HG03097 (cell line): ENCODE results near the gene EEF2K.

Experiments
- ATAC-seq: cut with Tn5 transposase; IDR thresholded peaks from one replicate; pipeline ENCODE4 v1.9.1; 2021; ENCODE audit not compliant: unreplicated experiment, low FRiP score

Gene EEF2K

DNA sequence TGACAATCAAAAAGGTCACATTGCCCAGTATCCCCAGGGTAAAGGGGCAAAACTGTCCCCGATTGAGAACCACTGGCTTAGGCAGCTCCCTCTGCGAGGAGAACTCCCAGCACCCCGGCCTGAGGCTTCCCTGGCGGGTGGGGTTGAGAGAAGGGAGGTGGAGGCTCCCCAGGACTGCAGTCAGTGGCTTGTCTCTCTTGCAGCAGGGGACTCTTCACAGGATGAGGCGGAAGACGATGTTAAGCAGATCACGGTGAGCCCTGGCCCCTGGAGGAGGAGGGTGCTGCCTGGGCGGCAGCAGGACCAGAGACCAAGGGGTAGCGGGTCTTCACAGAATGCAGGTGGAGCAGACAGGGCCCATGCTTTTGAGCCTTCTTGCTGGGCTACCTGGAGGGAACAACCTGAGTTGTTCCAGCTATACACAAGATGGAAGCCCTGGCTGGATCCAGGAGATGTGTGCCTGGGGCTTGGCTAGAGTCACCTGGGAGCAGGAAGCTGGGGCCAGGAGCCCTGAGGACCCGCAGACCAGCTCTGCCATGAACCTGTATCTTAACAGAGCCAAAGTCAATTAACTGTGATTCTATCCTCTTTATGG, 107.9 kb downstream of the EEF2K start:
- no peak for ATAC-seq

DNA sequence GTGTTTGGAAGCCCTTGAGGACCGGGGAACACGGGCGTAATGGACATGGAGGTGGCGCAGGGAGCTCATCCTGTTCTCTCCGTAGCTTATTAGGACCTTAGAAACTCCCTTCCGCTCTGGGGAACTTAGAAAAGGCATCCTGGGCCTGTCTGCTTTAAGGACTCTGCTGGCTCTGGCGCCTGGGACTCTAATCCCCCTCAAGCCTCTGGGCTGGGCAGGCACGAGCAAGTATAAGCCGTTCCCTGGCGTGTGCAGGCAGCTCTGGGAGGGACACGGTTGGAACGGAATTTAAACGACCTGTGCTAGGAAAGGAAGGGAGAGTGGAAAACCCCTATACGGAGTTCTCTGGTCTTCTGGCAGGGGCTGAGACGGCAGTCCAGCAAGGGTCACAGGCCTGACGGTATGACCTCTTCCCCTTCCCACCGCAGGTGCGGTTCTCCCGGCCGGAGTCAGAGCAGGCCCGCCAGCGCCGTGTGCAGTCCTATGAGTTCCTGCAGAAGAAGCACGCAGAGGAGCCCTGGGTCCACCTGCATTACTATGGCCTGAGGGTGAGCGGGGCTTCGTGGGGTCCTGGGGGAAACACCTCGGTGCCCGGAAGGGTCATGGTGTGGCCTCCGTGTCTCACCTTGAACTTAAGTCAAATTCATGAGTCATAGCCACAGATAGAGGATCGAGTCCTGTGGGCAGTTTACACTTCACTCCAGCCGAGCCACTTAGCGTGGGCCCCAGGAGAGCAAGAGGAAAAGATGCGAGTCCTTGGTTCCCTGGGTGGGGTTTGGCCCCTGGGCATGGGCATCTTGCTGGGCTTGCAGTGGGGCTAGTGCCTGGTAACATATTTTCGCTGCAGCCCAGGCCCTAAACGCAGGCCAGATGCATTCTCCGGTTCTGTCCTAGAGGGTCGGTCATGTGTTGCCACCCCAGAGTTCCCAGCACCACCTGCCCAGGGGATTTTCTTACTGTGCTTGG, 108.9 kb downstream of the EEF2K start:
- no peak for ATAC-seq

DNA sequence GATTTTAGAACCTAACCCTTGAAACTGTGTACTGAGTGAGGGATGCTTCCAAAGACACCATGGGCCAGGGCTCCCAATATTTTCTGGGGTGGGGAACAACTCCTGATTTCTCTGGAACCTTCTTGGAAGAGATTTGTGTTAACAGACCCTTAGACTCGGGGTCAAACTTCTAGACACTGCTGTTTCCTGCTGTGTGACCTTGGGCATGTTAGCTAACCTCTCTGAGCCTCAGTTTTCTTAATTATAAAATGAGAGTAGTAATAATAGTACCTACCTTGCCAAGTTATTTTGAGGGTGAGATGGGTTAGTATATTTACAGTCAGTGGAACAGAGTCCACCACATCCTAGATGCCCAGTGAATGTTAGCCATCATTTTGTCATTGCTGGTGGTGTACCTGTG, 109.9 kb downstream of the EEF2K start:
- no peak for ATAC-seq

DNA sequence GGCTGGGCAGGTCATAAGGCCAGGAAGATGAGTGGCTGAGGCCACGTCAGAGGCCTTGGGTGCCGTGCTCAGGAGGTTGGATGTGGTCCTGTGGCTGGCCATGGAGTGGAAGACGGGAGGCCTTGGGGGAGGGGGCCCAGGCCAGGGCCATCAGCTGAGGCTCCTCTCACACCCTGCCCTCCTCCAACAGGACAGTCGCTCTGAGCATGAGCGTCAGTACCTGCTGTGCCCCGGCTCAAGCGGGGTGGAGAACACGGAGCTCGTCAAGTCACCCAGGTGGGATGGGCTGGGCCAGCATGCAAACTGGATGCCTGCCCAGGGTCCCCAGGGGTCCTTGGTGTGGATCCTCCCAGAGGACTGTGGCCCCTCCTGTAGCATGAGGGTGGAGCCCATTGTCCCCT, 110.3 kb downstream of the EEF2K start:
- ATAC-seq: no peak

DNA sequence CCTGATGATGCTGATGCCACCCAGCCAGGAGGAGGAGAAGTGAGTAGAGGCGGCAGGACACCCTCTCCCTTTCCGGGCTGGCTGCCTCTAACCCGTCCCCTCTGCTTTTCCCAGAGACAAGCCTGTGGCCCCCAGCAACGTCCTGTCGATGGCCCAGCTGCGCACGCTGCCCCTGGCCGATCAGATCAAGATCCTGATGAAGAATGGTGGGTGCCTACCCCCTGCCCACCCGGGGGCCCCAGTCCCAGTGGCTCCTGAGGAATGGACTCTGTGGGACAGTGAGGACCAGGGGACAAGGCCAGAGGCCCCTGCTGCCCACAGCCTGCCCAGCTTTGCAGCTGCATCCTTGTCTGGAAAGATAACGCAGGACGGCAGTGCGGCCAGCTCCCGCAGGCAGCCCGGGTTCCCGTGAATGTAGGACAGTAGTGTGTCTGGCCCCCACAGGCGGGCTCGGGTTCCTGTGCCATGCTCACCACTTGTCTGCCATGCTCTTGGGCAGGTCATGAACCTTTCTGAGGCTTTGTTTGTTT, 111.0 kb downstream of the EEF2K start:
- ATAC-seq: no peak

DNA sequence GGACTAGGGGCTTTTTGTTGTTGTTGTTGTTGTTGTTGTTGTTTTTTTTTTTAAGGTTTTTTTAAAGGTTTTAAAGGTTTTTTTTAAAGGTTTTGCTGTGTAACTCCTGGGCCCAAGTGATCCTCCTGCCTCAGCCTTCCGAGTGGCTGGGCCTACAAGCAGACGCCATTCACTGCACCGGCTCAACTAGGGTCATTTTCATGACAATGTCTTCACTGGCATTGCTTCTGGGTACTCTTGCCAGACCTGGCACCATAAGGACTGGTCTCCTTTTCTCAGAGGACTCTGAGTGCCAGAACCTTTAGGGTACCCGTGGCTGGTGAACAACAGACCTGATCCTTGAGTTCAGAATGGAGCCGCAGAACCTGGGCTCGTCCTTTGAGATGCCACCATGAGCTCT, 111.5 kb downstream of the EEF2K start:
- ATAC-seq: no peak

DNA sequence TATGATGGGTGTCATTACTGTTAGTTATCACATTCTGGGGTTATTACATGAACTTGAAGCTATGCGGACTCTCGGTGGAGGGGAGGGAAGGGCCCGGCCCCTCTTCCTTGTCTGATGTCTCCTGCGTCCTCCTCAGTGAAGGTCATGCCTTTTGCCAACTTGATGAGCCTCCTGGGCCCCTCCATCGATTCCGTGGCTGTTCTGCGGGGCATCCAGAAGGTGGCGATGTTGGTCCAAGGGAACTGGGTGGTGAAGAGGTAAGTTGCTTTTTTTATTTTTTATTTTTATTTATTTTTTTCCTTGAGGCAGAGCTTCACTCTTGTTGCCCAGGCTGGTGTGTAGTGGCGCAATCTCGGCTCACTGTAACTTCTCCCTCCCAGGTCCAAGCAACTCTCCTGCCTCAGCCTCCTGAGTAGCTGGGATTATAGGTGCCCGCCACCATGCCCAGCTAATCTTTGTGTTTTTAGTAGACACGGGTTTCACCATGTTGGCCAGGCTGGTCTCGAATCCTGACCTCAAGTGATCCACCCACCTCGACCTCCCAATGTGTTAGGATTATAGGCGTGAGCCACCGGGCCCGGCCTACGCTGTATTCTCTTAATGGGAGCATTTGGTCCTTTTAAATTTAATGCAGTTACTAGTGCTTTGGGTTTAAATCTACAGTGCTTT, 112.7 kb downstream of the EEF2K start:
- ATAC-seq: no peak

DNA sequence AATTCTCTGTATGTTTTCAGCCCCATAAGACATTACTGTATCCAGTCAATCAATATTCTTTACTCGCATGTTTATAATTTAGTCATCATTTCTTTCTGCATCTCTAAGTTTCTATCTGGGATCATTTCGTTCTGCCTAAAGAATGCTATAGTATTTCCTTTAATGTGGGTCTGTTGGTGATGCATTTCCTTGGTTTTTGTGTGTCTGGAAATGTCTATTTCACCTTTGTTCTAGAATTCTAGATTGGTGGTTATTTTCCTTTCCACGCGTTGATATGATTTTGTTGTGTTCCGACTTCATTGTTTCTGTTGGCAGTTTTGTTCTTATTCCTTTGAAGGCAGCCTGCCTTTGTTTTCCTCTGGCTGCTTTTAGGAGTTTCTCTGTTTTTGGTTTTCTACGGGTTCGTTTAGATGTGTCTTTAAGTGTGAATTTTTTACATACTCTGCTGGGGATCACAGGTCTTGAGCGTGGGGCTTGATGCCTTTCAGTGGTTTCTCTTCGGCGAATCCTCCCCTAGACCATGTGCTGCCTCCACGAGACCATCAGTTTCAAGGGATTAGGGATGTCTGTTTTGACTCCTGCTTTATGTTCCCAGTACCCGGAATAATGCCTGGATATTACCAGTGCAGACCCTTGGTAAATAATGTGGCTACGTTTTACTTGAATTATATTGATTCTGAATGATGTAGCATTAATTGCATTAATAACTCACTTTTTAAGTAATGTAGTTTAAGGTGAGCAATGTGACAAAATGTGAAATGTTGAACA, 114.7 kb downstream of the EEF2K start:
- ATAC-seq: no peak

DNA sequence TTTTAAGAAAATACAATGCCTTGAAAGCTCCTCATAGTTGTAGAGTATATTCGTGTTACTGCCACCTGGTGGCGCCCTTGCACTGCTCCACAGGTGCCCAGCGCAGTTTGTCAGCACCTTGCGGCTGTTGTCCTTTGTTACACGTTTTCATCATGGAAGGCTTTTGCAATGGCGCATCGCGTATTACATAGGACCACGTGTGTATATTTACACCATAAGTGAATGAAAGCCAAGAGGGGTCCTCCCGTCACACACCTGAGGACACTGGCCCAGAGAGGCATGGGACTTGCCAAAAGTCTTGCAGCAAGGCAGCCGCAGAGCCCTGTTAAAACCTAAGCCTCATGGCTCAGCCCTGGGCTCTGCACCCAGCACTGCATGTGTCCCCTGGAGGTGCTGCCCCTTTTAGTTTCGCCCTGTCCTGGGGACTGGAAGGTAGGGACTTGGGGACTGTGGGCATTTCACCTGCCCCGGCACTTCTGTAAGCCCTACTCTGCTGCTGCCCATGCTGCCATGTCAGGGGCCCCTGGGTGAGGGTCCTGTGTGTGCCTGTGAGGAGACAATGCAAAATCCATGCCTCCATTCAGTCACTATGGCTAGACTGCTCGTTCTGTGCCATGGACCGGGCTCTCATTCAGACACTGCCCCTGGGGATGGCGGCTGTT, 115.4 kb downstream of the EEF2K start:
- ATAC-seq: no peak

DNA sequence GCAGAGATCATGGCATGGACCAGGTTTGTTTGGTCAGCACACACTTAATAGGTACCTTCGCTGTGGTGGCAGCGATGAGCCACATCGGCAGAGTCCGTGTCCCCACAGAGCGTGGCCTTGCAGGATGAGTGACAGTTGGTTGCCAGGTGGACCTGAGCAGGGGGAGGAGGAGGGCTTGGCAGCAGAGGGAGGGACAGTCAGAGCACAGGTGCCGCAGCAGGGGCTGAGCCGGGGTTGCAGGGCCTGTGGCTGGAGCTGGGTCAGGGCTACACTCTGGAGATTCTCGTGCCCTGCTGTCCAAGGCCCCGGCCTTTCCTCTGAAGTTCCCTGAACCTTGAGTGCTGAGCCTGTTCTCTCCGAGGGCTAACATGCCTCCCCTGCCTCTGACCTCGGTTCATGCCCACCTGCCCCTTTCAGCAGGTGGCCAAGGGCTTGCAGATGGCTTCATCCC, 116.0 kb downstream of the EEF2K start:
- no peak for ATAC-seq

DNA sequence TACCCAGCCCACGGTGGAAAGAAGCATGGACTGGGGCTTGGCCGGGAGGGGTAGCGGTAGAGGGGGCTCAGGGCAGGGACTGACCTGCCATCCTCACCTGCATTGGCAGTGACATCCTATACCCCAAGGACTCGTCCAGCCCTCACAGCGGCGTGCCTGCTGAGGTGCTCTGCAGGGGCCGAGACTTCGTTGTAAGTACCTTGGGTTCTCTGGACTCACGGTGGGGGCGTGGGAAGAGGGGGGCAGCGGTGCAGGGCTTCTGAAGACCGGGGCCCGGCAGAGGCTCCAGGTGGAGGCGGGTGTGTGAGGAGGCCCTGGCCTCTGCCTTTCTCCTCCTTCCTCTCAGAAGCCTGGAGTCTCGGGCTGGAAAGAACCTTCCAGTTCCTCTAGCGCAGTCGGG, 116.7 kb downstream of the EEF2K start:
- no peak for ATAC-seq

DNA sequence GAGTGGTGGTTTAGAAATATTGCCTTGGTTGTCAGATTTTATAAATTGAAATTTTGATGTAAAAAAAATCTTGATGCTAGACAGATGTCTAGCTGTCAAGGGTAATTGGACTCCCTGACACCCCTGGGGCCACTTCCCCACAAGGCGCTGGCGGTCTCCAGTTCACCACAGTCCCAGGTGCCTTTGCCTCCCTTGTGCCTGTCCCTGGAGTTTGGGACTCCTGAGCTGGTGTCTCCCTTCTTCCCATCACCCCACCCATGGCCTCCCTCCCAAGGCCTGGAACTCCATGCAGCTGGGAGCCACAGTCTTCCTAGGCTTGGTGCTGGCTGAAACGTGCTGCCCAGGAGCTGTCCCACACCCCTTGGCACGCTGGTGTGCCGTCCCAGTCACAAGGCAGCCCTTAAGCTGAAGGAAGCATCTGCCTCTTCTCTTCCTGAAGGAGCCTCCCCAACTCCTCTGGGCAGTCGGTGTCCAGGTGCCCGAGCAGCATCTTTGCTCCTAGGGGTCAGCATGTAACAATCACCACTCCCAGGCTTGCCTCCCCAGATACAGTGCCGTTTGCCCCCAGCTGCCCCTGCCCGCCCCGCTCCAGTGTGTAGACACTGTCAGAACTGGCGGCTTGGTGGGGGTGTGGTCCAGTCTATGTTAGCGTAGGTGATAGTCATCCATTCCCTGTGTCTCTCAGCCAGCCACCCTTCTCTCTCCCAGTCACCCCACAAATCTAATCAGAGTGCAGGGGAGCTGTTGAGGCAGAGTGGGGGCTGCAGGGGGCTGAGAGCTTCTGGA, 117.3 kb downstream of the EEF2K start:
- ATAC-seq: no peak

DNA sequence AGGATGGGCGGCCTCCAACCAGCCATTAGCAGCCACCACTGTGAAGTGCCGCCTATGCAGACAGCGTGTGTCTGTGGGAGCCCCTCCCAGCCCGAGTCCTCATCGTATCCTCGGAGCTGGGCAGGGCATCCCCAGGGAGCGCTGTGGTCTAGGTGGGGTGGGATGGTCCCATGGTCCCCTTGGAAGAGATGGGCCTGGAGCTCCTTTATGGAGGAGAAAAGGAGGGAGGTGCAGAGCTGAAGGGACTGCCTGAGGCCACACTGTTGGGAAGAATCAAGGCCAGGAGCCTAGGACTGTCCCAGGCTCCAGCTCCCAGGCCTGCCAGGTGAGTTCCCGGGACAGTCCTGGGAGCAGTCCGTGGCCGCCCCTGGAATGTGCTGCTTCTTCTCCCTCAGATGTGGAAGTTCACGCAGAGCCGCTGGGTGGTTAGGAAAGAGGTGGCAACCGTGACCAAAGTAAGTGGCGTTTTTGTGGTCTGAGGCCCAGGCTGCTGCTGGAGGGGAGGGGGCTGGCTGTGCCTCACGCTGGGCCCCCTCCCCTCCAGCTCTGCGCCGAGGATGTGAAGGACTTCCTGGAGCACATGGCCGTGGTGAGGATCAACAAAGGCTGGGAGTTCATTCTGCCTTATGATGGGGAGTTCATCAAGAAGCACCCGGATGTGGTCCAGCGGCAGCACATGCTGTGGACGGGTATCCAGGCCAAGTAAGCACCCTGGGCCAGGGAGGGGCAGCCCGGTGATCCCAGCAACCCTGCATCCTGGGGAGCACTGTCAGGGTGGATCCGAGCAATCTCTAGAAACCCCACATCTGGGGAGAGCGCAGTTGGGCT, 118.1 kb downstream of the EEF2K start:
- no peak for ATAC-seq

DNA sequence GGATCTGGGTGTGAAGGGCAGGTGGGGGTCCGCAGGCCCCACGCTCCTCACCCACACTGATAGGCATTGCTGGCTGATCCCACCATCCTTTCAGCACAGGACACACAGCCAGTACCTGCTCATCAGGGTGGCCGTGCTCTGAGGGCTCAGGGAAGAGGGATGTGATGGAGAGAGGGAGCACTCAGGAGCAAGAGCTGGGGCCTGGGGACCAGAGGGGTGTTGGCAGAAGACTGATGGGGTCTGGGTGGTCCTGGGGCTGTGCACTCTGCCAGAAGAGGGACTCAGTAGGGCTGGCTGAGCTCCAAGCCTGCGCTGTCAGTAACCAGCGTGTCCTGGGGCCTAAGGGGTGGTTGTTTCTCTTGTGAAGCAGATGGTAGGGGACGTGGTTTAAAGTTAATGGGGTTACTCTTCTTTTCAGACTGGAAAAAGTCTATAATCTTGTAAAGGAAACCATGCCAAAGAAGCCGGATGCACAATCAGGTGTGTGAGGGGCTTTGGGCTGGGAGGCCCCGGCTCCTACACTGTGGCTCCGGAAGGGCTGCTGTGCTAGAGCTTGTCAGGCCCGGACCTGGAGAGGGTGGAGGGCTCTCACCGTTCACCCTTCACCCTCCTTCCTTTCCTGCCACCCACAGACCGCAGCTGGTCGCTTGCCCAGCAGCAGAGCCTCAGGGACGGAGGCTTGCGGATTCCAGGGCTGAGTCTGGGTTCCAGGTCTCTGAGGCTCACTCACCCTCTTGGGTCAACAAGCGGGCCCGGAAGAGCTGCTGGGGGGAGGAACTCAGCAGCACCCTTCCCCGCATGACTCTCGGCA, 118.9 kb downstream of the EEF2K start:
- ATAC-seq: no peak

DNA sequence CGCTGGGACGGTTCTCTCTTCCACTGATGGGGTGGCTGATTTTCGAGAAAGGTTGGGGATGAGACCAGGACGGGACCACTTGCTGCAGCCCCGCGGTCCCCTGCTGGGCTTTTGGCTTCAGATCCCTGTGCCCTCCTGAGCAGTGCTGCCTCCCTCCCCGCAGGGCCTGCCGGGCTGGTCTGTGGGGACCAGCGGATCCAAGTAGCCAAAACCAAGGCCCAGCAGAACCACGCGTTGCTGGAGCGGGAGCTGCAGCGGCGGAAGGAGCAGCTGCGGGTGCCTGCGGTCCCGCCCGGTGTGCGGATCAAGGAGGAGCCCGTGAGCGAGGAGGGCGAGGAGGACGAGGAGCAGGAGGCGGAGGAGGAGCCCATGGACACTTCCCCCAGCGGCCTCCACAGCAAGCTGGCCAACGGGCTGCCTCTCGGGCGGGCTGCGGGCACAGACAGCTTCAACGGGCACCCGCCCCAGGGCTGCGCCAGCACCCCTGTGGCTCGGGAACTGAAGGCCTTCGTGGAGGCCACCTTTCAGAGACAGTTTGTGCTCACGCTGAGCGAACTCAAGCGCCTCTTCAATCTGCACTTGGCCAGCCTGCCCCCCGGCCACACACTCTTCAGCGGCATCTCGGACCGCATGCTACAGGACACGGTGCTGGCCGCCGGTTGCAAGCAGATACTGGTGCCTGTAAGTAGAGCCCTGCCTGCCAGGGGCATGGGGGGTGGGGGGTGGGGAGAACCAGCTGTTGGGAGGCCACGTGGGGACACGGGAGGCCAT, 119.7 kb downstream of the EEF2K start:
- ATAC-seq: no peak

DNA sequence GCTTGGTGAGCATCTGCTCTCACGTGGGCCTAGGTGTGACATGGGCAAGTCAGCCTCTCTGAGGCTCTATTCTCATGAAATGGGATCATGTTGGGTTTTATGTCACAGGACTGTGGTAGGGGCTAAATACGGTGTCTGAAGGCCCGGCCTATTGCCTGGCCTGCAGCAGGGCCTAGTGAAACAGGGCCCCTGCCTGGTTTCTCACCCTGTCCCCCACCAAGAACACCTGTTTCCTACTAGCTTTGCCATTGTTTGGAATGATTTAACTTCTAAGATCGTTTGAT, 120.2 kb downstream of the EEF2K start:
- no peak for ATAC-seq
